HFFc6 (cell line): ENCODE measurements around the gene TRABD2A. TPM values are rescaled to one million over a fixed set of nuclear protein-coding genes. Genes with fewer than 3 reads are reported as not detected.

Experiments
- DNase-seq: peaks from one replicate; pipeline ENCODE4 v3.0.0-alpha.2; 2018
- H3K27ac Mint-ChIP-seq: 2 replicates; pipeline ENCODE4 v1.8.0; 2020; ENCODE audit warnings: mild to moderate bottlenecking, mixed read lengths
- H3K27me3 Mint-ChIP-seq: 2 replicates; pipeline ENCODE4 v1.8.0; 2021; ENCODE audit warnings: mild to moderate bottlenecking, moderate library complexity, mixed read lengths; ENCODE audit not compliant: insufficient read depth
- H3K36me3 Mint-ChIP-seq: 2 replicates; pipeline ENCODE4 v1.8.0; 2021; ENCODE audit warnings: low read depth, mixed read lengths
- H3K4me1 Mint-ChIP-seq: 2 replicates; pipeline ENCODE4 v1.8.0; 2020; ENCODE audit warnings: low read depth, mixed read lengths
- H3K4me3 Mint-ChIP-seq: 2 replicates; pipeline ENCODE4 v1.8.0; 2020; ENCODE audit warnings: mild to moderate bottlenecking, moderate library complexity, mixed read lengths
- H3K9me3 Mint-ChIP-seq: 2 replicates; pipeline ENCODE4 v1.8.0; 2020; ENCODE audit warnings: mild to moderate bottlenecking, mixed read lengths
- CTCF ChIP-seq: fragments of 200-600 bp; sonication (generic); IDR thresholded peaks from 2 replicates; pipeline ENCODE4 v1.5.0; 2021; ENCODE audit warnings: antibody characterized with exemption, mild to moderate bottlenecking
- total RNA-seq, 6 experiments: library from RNA; stranded (reverse); fragmentation: NEBNext Ultra II Directional; extraction: Animal tissue kit (Norgen Biotek cat#: 25700); gene quantifications; 2 replicates in 1 of 6; 3 replicates in 5 of 6; pipeline ENCODE4 v1.2.3, GENCODE V29; 2021

Gene TRABD2A
- total RNA-seq, 6 experiments from 2014 or later, result 13.5 to 46.2 (median 41.9) TPM

DNA sequence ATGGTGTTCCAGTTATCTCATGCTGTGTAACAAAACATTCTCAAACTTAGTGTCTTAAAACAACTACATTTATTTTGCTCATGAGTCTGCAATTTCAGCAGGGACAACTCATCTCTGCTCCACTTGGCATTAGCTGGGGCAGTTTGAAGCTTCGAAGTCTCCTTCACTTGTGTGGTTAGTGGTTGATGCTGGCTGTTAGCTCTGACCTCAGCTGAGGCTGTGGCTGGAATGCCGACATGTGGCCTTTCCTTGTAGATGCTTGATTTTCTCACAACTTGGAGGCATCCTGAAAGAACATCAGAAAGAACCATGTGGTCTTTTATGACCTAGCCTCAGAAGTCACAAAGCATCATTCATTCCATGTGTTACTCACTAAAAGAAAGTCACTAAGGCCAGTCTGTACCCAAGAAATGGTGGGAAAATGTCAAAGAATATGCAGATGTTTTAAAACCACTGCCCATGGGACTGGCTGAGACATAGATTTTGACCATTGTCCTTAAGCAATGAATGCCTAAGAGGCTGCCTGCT is 20.8 kb upstream of the TRABD2A start:
- H3K27me3 Mint-ChIP-seq, result peaks cover 11% of the 10 kb centered on the region
- peaks cover 9% of the 10 kb centered on the region for H3K9me3 Mint-ChIP-seq
- no peak overlapping the region for H3K4me3 Mint-ChIP-seq
- H3K27ac Mint-ChIP-seq, result peak overlapping the region; percentile 69
- peaks cover 62% of the 10 kb centered on the region for H3K4me1 Mint-ChIP-seq
- TF ChIP-seq CTCF, result peak; percentile 26
- H3K36me3 Mint-ChIP-seq, result peaks cover 26% of the 10 kb centered on the region
- peak; percentile 94 for DNase-seq

DNA sequence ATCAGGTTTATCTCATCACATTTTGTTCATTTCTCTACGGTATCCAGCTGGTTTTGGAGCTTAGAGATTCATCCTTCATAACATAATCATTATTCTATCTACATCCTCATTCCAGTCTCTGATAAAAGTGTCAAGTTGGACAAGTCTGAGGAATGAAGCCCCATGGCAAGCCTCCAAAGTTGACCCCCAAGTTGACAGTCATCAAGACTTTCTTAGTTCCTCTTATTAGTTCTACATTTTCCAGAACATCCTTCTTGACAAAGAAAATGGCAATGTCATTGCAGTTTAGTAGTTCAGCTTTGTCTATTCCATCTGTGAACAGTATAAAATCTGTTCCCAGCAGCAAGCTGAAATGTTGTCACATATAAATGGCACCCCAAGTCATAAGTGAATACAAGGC is 20.1 kb upstream of the TRABD2A start:
- Mint-ChIP-seq H3K4me1 (peaks cover 69% of the 10 kb centered on the region), H3K27me3 (peaks cover 5% of the 10 kb centered on the region), H3K9me3 (peaks cover 7% of the 10 kb centered on the region; the same call in 1 of the 2 replicates), H3K4me3 (no peak overlapping the region), H3K27ac (peak overlapping the region; percentile 69), H3K36me3 (peaks cover 19% of the 10 kb centered on the region)
- no peak for DNase-seq
- TF ChIP-seq CTCF, result no peak

- DNase-seq, result no peak
- Mint-ChIP-seq H3K9me3 (peaks cover 7% of the 10 kb centered on the region; the same call in 1 of the 2 replicates), H3K36me3 (peaks cover 17% of the 10 kb centered on the region), H3K27me3 (no peaks in the 10 kb centered on the region), H3K27ac (peak overlapping the region; percentile 96), H3K4me3 (no peak overlapping the region), H3K4me1 (peaks cover 80% of the 10 kb centered on the region)
- TF ChIP-seq CTCF, result no peak
Measured at GRCh38 chr2:84899304-84900204, 18.7 kb upstream of the TRABD2A start.

DNA sequence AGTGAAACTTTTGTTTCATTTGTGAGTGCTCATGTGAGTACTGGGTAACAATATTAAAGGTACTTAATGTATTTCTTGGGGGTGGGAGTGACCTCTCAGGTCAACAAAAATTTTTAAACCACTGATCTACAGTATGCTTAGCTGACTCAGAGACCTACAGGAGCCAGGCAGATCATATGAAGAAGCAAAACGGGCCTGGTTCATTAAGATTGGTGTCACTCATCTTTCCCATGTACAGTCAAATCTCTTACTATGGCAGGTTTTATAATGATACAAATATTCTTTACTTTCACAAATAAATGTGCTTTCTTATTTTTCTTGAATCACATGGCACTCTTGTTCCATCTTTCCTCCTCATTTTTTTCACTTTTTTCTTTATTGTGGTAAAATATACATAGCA is 16.9 kb upstream of the TRABD2A start:
- Mint-ChIP-seq H3K4me1 (peaks cover 81% of the 10 kb centered on the region), H3K27ac (peak overlapping the region; percentile 96), H3K36me3 (peaks cover 17% of the 10 kb centered on the region), H3K4me3 (peak overlapping the region; percentile 74), H3K27me3 (no peaks in the 10 kb centered on the region), H3K9me3 (peaks cover 7% of the 10 kb centered on the region; the same call in 1 of the 2 replicates)
- TF ChIP-seq CTCF, result no peak
- DNase-seq, result no peak

- Mint-ChIP-seq H3K36me3 (peaks cover 14% of the 10 kb centered on the region), H3K9me3 (peaks cover 6% of the 10 kb centered on the region; the same call in 1 of the 2 replicates), H3K4me3 (0 out of 2 replicates have a peak overlapping the region, but pooled peaks have one; percentile 0), H3K27me3 (no peaks in the 10 kb centered on the region), H3K4me1 (peaks cover 69% of the 10 kb centered on the region), H3K27ac (peak overlapping the region; percentile 96)
- DNase-seq, result no peak
- TF ChIP-seq CTCF, result no peak
Measured at GRCh38 chr2:84896567-84896966, 15.7 kb upstream of the TRABD2A start.
